Prostate gland (tissue), 2 donors: ENCODE results near the gene RHOT2. TPM values are rescaled to one million over a fixed set of nuclear protein-coding genes. Genes with fewer than 3 reads are reported as not detected.
A peak's percentile ranks its signal among the peaks of the same experiment; 100 is the strongest.

Experiments used
- DNase-seq: peaks from one replicate; pipeline ENCODE4 v3.0.0-alpha.2; 2019; ENCODE audit warnings: low spot score
- H3K27ac ChIP-seq, 2 donors: fragments of 200-600 bp; sonication (generic); 2 replicates each; pipeline ENCODE4 v1.5.1; 2017 to 2019
- H3K27me3 ChIP-seq: fragments of 200-600 bp; sonication (generic); replicated peaks from 2 replicates; pipeline ENCODE4 v1.5.1; 2019; ENCODE audit not compliant: insufficient read depth
- H3K36me3 ChIP-seq, 2 donors: fragments of 200-600 bp; sonication (generic); 1 replicate in 1 of 2; 2 replicates in 1 of 2; pipeline versions ENCODE4 v1.5.1 to v1.8.1; 2017 to 2019
- H3K4me1 ChIP-seq: fragments of 200-600 bp; sonication (generic); replicated peaks from 2 replicates; pipeline ENCODE4 v1.5.1; 2019
- H3K4me3 ChIP-seq, 2 donors: fragments of 200-600 bp; sonication (generic); 2 replicates each; pipeline ENCODE4 v1.5.1; 2017 to 2019
- H3K9me3 ChIP-seq: fragments of 200-600 bp; sonication (generic); 2 replicates; pipeline ENCODE4 v1.5.1; 2017
- POLR2A ChIP-seq: fragments of 450-650 bp; IDR thresholded peaks from one replicate; pipeline ENCODE4 v1.6.1; 2016; ENCODE audit warnings: antibody characterized with exemption, mild to moderate bottlenecking
- POLR2AphosphoS5 ChIP-seq: sonication (generic); formaldehyde crosslinking; IDR thresholded peaks from one replicate; pipeline ENCODE4 v1.6.1; 2017; ENCODE audit warnings: antibody characterized with exemption
- WGBS: methylation state at CpG from one replicate; pipeline ENCODE4 v1.1.5; 2018; 5-methylcytosine and 5-hydroxymethylcytosine counted together
- intact Hi-C: fragments of 100-400 bp; cut with DNase I; formaldehyde crosslinking; loops from one replicate; pipeline ENCODE4 v1.14.2; 2022
- total RNA-seq, 2 donors: library from RNA; depleted of rRNA; stranded (reverse); fragments of >200 nt; gene quantifications; one replicate each; pipeline ENCODE4 v1.1.0, GENCODE V29; 2016
- TF ChIP-seq, protein P1 (sequence below), 4 experiments: fragments of 200-600 bp in 2 of 4; fragments of 450-650 bp in 2 of 4; sonication (generic) in 2 of 4; IDR thresholded peaks; 1 replicate in 3 of 4; 2 replicates in 1 of 4; pipeline ENCODE4 v1.5.1; 2016 to 2019; ENCODE audit warnings: antibody characterized with exemption in 4 of 4, mild to moderate bottlenecking in 2 of 4, moderate library complexity in 2 of 4

The RHOT2 gene
- total RNA-seq, 2 donors from 2014 or later = 101 to 169 TPM

DNA sequence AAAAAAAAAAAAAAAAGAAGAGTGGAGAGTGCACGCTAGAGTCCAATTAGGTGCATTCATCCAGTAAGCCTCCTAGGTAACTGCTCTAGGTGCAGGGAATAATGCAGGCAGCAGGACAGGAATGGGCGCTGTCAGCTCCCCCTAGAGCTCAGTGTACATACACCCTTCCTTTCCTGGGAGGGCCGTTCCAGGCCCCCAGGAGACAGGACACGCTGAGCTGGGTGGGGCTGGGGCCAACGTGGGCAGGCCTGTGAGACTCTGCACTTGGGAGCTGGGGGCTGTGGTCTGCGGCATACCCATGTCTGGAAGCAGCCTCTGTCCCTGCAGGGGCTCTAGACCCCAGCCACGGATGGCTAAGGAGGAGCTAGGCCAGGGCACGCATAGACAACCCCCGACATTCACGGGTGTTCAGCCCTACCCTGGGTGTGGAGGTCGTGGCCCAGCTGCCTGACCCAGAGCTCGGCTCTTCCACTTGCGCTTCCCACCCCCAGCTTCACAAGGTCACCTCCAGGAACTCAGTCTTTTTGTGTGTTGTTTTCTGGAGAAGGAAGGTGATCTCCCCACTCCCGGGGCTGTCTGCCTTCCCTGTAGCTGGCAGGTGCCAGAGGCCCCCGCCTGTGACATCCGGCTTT lies 52.0 kb downstream of the RHOT2 start:
- H3K9me3 ChIP-seq = no peaks in the 10 kb centered on the region
- H3K27me3 ChIP-seq = no peaks in the 10 kb centered on the region
- no peak overlapping the region for H3K27ac ChIP-seq
- no peak for DNase-seq
- TF ChIP-seq POLR2A (no peak), POLR2AphosphoS5 (no peak)
- TF ChIP-seq, protein P1, sequence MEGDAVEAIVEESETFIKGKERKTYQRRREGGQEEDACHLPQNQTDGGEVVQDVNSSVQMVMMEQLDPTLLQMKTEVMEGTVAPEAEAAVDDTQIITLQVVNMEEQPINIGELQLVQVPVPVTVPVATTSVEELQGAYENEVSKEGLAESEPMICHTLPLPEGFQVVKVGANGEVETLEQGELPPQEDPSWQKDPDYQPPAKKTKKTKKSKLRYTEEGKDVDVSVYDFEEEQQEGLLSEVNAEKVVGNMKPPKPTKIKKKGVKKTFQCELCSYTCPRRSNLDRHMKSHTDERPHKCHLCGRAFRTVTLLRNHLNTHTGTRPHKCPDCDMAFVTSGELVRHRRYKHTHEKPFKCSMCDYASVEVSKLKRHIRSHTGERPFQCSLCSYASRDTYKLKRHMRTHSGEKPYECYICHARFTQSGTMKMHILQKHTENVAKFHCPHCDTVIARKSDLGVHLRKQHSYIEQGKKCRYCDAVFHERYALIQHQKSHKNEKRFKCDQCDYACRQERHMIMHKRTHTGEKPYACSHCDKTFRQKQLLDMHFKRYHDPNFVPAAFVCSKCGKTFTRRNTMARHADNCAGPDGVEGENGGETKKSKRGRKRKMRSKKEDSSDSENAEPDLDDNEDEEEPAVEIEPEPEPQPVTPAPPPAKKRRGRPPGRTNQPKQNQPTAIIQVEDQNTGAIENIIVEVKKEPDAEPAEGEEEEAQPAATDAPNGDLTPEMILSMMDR (IDR thresholded peaks at IDR 0.05) = no peak
- H3K36me3 ChIP-seq = no peaks in the 10 kb centered on the region
- peaks cover 25% of the 10 kb centered on the region for H3K4me1 ChIP-seq
- H3K4me3 ChIP-seq = peak overlapping the region; percentile 61 to 79
- 11% methylated on average over 12 of the region's 16 CpGs for WGBS
- intact Hi-C loops = no loop called here

- TF ChIP-seq, protein P1 (IDR thresholded peaks at IDR 0.05) = no peak
- TF ChIP-seq POLR2AphosphoS5 = no peak
- TF ChIP-seq POLR2A = no peak
- intact Hi-C loops = no loop called here
These were observed 52.6 kb downstream of the RHOT2 start for GRCh38 chr16:720447-720989.

DNA sequence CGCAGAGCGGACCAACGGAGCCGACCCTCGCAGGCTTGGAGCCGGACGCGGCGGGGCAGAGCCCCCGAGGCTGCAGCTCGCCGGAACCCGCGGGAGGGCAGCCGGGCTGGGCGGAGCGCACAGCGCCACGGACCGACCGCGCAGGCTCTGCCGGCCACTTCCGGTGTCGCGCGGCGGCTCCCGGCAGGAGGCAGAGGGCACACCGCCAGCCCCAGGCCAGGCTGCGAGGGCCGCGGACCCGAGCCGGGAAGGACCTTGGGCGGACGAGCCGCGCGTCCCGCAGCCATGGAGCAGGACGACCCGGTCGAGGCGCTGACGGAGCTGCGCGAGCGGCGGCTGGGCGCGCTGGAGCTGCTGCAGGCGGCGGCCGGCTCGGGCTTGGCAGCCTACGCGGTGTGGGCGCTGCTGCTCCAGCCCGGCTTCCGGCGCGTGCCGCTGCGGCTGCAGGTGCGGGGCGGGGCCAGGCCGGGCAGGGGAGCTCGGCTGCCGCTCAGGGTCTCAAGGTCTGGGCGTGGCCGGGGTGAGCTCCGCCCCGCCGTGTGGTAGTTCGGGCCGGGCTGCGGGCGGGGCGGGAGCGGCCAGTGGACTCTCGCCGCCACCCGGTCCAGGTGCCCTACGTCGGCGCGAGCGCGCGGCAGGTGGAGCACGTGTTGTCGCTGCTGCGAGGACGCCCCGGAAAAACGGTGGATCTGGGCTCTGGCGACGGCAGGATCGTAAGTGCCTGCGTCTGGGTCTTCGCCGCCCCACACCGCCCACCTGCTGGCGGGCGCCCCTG lies 53.2 kb downstream of the RHOT2 start, which contains the start of gene ANTKMT:
Gene ANTKMT, plus strand, starts transcription at position 157 of the 775 bp plus-strand sequence. Its CDS starts 129 bp downstream, at position 286.
- Histone ChIP-seq H3K27ac (peak within 1 kb of the TSS; percentile 51 to 76), H3K4me1 (peaks cover 18% of the 10 kb centered on the region), H3K9me3 (no peaks in the 10 kb centered on the region), H3K27me3 (no peaks in the 10 kb centered on the region), H3K4me3 (peak within 1 kb of the TSS; percentile 61 to 79), H3K36me3 (no peaks in the 10 kb centered on the region)
- TF ChIP-seq, protein P1 (IDR thresholded peaks at IDR 0.05) = peak in 2 of 4 experiments; percentile 49 to 56
- peak; percentile 39 for TF ChIP-seq POLR2A
- TF ChIP-seq POLR2AphosphoS5 = no peak
- 17% methylated on average over 51 of the region's 106 CpGs for WGBS
- DNase-seq = peak; percentile 65
- intact Hi-C loops = no loop called here

More at GRCh38 chr16:720447-720989, 52.6 kb downstream of the RHOT2 start:
- DNase-seq = no peak
- peak overlapping the region; percentile 61 to 79 for H3K4me3 ChIP-seq
- no peaks in the 10 kb centered on the region for H3K27me3 ChIP-seq
- no peaks in the 10 kb centered on the region for H3K36me3 ChIP-seq
- no peaks in the 10 kb centered on the region for H3K9me3 ChIP-seq
- peaks cover 24% of the 10 kb centered on the region for H3K4me1 ChIP-seq
- 1% methylated on average over 13 of the region's 38 CpGs for WGBS
- peak overlapping the region; percentile 51 to 76 for H3K27ac ChIP-seq

DNA sequence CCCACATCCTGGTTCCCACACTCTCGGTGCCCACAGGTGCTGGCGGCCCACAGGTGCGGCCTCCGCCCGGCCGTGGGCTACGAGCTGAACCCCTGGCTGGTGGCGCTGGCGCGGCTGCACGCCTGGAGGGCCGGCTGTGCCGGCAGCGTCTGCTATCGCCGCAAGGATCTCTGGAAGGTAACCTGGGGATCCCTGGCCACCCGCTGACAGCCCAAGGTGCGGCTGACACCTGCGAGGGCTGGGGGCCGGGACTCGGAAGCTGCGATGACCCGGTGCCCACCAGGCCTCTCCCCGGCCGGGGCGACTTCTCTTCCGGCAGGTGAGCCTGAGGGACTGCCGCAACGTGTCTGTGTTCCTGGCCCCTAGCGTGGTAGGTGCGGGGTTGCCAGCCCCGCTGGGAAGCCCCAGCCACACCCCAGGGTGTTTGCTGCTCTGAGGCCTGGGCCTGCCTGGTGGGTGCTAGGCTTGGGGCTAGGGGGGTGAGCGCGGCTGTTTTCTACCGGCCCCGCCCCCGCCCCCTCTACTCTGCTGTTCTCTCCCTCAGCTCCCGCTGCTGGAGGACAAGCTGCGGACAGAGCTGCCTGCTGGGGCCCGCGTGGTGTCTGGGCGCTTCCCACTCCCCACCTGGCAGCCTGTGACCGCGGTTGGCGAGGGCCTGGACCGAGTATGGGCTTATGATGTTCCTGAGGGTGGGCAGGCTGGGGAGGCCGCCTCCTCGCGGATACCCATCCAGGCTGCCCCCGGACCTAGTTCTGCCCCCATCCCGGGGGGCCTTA lies 54.0 kb downstream of the RHOT2 start:
- H3K4me3 ChIP-seq = peak overlapping the region; percentile 61 to 79
- DNase-seq = no peak
- 89% methylated on average over 46 of the region's 51 CpGs for WGBS
- no peaks in the 10 kb centered on the region for H3K9me3 ChIP-seq
- peak overlapping the region in 1 of 2 donors; percentile 76 for H3K27ac ChIP-seq
- H3K4me1 ChIP-seq = peaks cover 15% of the 10 kb centered on the region
- intact Hi-C loops = no loop called here
- H3K27me3 ChIP-seq = no peaks in the 10 kb centered on the region
- no peaks in the 10 kb centered on the region for H3K36me3 ChIP-seq
- no peak for TF ChIP-seq POLR2AphosphoS5
- no peak for TF ChIP-seq POLR2A
- TF ChIP-seq, protein P1 (IDR thresholded peaks at IDR 0.05) = no peak
